HG03139 (cell line): Measurements from ENCODE around the gene AKT2.
"Not testable (repeated sequence)": the region's sequence is repeated elsewhere in the genome, so short reads cannot be mapped to it uniquely, and the experiment has no call there.

Source experiments
- ATAC-seq: cut with Tn5 transposase; IDR thresholded peaks from one replicate; pipeline ENCODE4 v1.9.1; 2021; ENCODE audit not compliant: unreplicated experiment

Gene AKT2

GRCh38 chr19:40284501-40285352 lies at the start of gene AKT2:
Gene AKT2 (minus strand): TSS chr19:40285345. CDS start chr19:40265267, 20,078 bp downstream.
- ATAC-seq, result peak; percentile 17

DNA sequence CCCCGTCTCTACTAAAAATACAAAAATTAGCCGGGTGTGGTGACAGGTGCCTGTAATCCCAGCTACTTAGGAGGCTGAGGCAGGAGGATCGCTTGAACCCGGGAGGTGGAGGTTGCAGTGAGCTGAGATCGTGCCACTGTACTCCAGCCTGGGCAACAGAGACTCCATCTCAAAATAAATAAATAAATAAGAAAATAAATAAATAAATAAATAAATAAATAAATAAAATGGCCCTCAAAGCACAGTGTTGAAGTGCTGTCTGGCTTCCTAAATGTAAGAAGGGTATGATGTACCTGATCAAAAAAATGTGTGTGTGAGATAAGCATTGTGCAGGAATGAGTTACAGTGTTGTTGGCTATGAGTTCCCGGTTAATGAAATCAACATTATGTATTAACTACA lies 47.9 kb upstream of the AKT2 start:
- ATAC-seq, result not testable (repeated sequence)

- ATAC-seq, result no peak
Observed at GRCh38 chr19:40332669-40333068, 47.5 kb upstream of the AKT2 start.

DNA sequence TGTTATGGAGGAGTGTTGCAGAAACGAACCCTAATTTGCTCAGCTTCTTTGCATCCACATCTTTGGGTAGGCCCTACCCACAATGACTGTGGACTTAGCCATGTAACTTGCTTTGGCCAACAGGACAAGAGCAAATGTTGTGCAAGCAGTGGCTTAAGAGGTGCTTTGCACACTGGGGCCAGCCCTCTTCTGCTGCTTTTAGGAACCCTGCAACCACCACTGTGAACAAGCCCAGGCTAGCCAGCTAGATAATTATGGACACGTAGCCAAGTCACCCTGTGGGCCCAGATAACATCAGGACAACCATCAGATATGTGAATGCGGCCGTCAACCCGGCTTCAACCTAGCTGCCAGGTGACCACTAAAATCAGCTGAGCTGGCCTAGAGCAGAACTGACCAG lies 45.9 kb upstream of the AKT2 start:
- no peak for ATAC-seq

DNA sequence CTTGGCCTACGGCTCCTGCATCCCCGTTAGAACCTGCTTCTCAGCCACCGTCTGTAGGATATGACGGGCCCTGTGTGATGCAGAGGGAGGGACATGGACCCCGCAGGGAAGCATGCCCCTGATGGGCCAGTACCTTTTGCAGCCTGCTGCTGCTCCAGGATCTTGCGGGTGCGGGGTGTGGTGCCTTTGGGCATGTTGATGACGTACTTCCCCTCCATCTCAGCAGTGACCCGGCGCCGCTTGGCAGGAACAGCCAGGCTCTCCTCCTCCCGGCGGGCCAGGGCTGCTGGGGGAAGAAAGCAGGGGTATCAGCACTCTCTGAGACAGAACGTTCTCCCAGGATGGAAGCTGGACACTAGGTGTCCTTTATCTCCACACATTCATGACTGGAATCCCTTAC lies 41.1 kb upstream of the AKT2 start:
- no peak for ATAC-seq

- ATAC-seq, result no peak
Observed at GRCh38 chr19:40323705-40324104, 38.6 kb upstream of the AKT2 start.

DNA sequence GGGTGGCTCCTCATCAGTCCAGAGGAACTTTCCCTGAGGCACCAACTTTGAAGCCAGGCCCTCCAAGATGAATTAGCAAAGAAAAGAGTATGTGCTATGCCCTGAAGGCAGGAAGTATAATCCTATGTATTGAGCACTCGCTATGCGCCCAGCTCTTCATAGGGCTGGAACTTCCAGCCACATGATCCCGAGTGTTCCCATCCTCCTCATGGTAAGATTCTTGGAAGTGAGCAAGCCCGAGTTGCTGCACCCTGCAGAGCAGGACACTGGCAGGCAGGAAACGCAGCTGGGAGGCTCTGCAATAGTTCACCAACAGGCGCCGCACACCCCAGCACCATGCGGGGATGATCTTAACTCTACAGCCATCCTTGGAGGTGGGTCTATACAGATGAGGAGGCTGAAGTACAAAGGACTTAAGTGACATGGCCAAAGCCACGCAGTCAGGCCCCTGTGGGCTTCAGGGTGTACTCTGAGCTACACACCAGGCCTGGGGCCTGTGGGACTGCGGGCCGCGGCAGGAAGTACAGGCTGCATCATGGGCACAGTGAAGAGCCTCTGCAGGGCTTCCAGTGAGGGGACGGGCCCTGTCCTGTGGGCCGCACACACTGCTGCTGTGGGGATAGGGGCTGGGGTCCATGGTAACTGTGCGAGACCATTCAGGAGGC lies 37.9 kb upstream of the AKT2 start:
- no peak for ATAC-seq

DNA sequence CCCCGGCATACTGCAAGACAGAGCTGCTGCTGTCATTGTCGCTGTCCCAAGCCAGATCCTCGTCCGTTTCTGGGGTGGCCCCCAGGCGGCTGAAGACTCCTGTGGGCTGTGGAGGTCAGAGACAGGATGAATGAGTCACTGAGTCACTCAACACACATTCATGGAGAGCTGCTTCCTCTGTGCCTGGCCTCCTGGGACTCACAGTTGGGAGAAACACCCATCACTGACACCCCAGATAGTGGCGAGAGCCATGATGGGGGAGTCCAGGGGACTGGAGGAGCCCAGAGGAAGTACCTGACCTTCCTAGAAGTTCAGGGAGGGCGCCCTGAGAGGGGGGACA lies 37.1 kb upstream of the AKT2 start:
- no peak for ATAC-seq

DNA sequence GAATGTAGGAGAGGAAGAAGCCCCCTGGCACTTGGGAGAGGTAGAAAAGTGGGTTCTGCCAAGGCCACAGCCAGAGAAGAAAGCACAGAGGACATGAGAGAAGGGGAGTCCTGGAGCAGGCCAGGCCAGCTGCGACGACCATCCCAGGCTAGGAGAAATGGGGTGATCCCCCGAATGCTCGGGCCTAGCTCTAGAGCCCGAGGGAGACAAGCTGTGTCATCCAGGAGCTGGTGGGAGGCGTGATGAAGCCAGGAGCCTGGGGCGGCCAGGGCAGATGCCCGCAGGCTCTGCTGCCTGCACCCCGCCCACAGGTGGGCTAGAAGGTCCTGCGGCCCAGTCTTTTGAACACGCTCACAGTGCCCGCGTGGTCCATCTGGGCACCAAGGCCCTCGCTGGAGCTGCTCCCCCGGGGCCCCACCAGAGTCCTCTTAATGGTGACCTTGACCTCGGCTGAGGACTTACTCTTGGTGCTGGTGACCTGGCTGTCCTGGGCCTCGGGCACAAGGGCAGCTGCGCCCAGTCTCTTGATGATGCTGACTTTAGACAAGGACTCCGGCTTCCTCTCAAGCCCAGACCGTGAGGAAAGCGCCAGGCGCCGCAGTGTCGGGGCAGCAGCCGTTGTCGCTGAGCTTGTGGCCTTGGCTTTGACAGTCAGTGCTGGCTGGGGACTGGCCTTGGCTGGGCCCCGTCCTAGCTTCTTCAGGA lies 36.6 kb upstream of the AKT2 start:
- ATAC-seq, result no peak

GRCh38 chr19:40321076-40321475 lies 35.9 kb upstream of the AKT2 start:
- no peak for ATAC-seq

GRCh38 chr19:40320558-40320935 lies 35.4 kb upstream of the AKT2 start:
- no peak for ATAC-seq

GRCh38 chr19:40317338-40317737 lies 32.2 kb upstream of the AKT2 start:
- no peak for ATAC-seq

- no peak for ATAC-seq
Observed at GRCh38 chr19:40315812-40316470, 30.8 kb upstream of the AKT2 start.

DNA sequence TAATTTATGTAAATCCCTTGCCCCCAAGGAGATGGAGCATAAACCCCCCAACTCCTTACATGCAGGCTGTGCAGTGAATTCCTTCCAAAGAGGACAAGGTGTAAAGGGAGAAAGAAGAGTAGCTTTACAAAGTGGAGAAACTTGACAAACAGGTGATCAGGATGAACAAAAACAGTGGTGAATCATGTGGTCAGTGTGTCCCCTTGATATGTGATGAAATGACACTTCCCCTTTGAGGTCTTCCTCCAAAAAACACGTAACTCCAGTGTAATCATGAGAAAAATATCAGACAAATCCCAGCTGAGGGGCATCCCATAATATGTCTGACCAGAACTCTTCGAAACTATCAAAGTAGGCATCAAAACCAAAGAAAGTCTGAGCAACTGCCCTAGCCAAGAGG lies 29.5 kb upstream of the AKT2 start:
- no peak for ATAC-seq

GRCh38 chr19:40313229-40313983 lies 28.3 kb upstream of the AKT2 start:
- ATAC-seq, result no peak

DNA sequence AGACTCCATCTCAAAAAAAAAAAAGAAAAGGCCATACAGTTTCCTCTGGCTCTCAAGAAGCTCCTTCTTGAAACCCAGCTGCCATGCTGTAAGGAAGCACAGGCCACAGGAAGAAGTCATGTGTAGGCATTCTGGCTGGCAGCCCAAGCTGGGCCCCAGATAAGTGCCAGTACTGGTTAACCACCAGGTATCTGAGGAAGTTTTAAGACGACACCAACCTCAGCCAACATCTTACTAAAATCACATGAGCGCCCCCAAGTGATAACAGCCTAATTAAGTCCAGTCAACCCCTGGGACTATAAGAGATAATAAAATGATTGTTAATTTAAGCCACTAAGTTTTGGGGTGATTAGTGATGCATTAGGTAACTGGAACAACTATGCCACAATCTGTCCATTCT lies 27.4 kb upstream of the AKT2 start:
- no peak for ATAC-seq

DNA sequence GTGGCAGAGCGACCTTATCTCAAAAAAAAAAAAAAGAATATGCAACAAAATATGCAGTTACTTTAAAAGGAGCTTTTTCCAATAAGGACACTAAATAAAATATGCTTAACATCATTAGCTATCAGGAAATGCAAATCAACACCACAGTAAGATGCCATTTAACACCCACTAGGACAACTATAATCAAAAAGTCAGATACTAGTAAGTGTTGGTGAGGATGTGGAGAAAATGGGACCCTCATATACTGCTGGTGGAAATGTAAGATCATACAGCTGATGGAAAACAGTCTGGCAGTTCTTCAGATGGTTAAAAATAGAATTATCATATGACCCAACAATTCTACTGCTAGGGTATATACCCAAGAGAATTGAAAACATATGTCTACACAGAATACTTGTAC lies 24.5 kb upstream of the AKT2 start:
- no peak for ATAC-seq

DNA sequence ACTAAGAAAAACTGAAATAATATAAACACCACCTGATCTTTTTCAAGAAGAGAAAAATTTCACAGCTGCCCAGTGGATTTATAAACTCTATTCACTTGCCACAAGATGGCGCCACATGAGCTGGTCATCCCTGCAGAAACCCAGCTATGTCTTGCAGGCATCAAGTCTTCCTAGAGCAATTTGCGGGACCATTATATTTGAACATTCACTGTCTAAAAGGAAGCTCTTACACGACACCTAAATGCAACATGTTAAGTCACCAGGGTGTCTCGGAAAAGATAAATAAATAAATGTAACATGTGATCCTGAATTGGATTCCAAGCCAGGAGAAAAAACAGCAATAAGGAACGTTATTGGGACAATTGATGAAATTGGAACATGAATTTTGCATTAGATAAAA lies 20.3 kb upstream of the AKT2 start:
- ATAC-seq, result no peak

GRCh38 chr19:40304306-40304705 lies 19.2 kb upstream of the AKT2 start:
- ATAC-seq, result no peak

GRCh38 chr19:40303765-40304164 lies 18.6 kb upstream of the AKT2 start:
- no peak for ATAC-seq
